Measurements from ENCODE around the gene FARP2.

DNA sequence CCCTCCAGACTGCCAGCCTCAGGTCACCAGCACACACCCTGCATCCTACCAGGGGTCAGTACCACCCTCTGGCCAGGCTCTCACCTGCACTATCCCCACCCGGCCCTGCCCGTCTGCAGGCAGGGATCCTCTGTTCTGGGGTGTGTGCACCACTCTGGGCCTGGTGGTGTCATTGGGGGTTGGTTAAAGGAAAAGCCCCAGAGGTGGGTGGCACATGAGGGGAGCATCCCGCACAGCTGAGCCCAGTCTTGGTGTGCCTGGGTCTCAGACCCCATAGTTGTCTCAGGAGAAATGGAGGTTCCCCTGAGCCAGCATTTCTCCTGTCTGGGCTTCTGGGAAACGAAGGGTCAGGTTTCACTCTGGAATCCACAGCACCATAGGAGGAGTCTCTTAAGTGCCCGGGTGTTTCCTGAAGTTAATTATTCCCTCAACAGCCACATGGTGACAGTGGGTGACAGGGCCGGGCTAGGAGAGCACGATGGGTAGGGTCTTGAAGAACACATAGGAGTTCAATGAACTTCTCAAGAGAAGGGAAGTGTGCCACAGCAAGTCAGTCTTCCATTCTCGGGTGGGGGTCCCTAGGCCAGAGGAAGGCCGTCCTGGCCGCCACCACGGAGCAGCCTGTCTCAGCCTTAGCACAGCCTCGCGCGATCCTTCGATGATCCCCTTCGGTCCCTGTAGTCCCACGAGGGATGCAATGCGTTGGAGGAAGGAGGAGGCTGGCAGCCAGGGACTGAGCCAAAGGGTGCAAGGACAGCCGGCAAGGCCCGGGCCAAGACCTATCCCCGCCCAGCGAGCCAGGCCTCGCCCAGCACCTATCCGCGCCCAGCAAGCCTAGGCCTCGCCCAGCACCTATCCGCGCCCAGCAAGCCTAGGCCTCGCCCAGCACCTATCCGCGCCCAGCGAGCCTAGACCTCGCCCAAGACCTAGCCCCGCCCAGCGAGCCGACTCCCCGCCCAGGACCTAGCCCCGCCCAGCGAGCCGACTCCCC, 1.1 kb upstream of the FARP2 start:
- TF ChIP-seq, protein P1, sequence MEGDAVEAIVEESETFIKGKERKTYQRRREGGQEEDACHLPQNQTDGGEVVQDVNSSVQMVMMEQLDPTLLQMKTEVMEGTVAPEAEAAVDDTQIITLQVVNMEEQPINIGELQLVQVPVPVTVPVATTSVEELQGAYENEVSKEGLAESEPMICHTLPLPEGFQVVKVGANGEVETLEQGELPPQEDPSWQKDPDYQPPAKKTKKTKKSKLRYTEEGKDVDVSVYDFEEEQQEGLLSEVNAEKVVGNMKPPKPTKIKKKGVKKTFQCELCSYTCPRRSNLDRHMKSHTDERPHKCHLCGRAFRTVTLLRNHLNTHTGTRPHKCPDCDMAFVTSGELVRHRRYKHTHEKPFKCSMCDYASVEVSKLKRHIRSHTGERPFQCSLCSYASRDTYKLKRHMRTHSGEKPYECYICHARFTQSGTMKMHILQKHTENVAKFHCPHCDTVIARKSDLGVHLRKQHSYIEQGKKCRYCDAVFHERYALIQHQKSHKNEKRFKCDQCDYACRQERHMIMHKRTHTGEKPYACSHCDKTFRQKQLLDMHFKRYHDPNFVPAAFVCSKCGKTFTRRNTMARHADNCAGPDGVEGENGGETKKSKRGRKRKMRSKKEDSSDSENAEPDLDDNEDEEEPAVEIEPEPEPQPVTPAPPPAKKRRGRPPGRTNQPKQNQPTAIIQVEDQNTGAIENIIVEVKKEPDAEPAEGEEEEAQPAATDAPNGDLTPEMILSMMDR (conservative IDR thresholded peaks at IDR 0.05; ENCODE audit: low read depth in 2 of 2) = 0 out of 4 replicates have a peak, but pooled peaks of 1 of the 2 experiments have one; percentile 14
- TF ChIP-seq EZH2 (IDR thresholded peaks at IDR 0.05; ENCODE audit: low read depth, unreplicated experiment) (no peak), ZNF114 (CRISPR knock-in tag; IDR thresholded peaks at IDR 0.05) (no peak), EZH2phosphoT487 (IDR thresholded peaks at IDR 0.05; ENCODE audit: unreplicated experiment) (no peak), POLR2AphosphoS5 (IDR thresholded peaks at IDR 0.05; ENCODE audit: low read depth) (peak; percentile 45; the same call in 1 of the 2 replicates), STAT1 (IDR thresholded peaks at IDR 0.05; ENCODE audit: unreplicated experiment) (no peak), CREB1 (CRISPR knock-in tag; IDR thresholded peaks at IDR 0.05; ENCODE audit: low read depth) (no peak), JUNB (IDR thresholded peaks at IDR 0.05; ENCODE audit: unreplicated experiment) (no peak), ZNF462 (CRISPR knock-in tag; IDR thresholded peaks at IDR 0.05) (no peak), ETS1 (IDR thresholded peaks at IDR 0.05) (no peak), NANOG (IDR thresholded peaks at IDR 0.05; ENCODE audit: borderline replicate concordance) (no peak), ZNF331 (CRISPR knock-in tag; IDR thresholded peaks at IDR 0.05; ENCODE audit: low read depth) (no peak)
- TF ChIP-seq, protein P2, sequence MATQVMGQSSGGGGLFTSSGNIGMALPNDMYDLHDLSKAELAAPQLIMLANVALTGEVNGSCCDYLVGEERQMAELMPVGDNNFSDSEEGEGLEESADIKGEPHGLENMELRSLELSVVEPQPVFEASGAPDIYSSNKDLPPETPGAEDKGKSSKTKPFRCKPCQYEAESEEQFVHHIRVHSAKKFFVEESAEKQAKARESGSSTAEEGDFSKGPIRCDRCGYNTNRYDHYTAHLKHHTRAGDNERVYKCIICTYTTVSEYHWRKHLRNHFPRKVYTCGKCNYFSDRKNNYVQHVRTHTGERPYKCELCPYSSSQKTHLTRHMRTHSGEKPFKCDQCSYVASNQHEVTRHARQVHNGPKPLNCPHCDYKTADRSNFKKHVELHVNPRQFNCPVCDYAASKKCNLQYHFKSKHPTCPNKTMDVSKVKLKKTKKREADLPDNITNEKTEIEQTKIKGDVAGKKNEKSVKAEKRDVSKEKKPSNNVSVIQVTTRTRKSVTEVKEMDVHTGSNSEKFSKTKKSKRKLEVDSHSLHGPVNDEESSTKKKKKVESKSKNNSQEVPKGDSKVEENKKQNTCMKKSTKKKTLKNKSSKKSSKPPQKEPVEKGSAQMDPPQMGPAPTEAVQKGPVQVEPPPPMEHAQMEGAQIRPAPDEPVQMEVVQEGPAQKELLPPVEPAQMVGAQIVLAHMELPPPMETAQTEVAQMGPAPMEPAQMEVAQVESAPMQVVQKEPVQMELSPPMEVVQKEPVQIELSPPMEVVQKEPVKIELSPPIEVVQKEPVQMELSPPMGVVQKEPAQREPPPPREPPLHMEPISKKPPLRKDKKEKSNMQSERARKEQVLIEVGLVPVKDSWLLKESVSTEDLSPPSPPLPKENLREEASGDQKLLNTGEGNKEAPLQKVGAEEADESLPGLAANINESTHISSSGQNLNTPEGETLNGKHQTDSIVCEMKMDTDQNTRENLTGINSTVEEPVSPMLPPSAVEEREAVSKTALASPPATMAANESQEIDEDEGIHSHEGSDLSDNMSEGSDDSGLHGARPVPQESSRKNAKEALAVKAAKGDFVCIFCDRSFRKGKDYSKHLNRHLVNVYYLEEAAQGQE (IDR thresholded peaks at IDR 0.05; ENCODE audit: unreplicated experiment) = no peak

Data from GM23338 (cell line).